Daoy (cell line): Measurements from ENCODE around the gene SLC44A2. TPM values are rescaled to one million over a fixed set of nuclear protein-coding genes. Genes with fewer than 3 reads are reported as not detected.

Source experiments
- DNase-seq: peaks from one replicate; pipeline ENCODE4 v3.0.0-alpha.2; 2015; ENCODE audit warnings: low read depth
- total RNA-seq: library from RNA; depleted of rRNA; stranded (reverse); fragments of >200 nt; shearing (Covaris generic); gene quantifications from 2 replicates; pipeline ENCODE4 v1.2.3, GENCODE V29; 2014; rRNA removed

SLC44A2 gene
- total RNA-seq, result 10.0 and 19.1 TPM in 2 replicates

GRCh38 chr19:10625003-10625761 is at the start of gene SLC44A2:
Gene SLC44A2, plus strand, starts transcription at chr19:10625553. Its CDS starts 81 bp downstream, at chr19:10625634.
- DNase-seq, result peak; percentile 55

- no peak for DNase-seq
These were observed 47.4 kb upstream of the SLC44A2 start for GRCh38 chr19:10577951-10578350.

DNA sequence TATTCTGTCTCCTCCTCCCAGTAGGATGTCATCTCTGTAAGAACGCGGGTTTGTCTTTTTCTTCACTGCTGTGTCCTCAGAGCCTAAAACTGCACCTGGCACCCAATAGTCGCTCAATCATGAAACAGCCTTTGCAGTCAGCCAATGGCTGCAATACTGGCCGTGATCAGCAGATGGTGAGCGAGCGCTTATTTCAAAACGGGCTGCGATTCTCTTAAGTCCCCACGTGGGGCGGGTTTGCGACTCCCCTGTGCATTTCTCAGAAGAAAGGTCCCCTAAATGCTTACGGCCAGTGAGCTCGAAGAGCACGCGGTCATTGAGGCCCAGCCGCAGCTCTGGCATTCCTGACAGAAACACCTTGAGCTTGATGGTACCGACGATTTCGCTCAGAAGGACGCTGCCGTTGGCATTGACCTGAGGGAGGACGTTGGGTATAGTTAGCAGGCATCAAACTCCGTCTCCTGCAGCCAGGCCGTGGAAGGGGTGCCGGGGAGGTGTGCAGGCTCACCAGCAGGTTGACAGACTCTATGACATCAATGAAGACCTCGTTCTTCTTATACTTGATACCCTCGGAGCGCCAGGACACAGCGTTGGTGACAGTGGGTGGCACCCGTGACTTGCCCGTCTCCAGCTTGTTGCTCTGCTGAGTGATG is 44.2 kb upstream of the SLC44A2 start:
- DNase-seq, result peak; percentile 88

- DNase-seq, result no peak
These were observed 43.3 kb upstream of the SLC44A2 start for GRCh38 chr19:10582091-10582490.

GRCh38 chr19:10583036-10583776 is 42.1 kb upstream of the SLC44A2 start:
- DNase-seq, result no peak

DNA sequence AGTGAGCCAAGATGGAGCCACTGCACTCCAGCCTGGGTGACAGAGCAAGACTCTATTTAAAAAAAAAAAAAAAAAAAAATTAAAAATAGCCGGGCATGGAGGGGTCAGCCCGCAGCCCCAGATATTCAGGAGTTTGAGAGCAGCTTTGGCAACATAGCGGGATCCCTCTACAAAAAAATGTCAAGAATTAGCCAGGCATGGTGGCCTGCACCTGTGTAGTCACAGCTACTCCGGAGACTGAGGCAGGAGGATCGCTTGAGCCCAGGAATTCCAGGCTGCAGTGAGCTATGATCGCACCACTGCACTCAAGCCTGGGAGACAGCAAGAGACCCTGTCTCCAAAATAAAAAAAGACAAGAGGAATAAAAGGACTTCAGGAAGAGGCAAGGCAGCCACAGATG is 39.0 kb upstream of the SLC44A2 start:
- no peak for DNase-seq

DNA sequence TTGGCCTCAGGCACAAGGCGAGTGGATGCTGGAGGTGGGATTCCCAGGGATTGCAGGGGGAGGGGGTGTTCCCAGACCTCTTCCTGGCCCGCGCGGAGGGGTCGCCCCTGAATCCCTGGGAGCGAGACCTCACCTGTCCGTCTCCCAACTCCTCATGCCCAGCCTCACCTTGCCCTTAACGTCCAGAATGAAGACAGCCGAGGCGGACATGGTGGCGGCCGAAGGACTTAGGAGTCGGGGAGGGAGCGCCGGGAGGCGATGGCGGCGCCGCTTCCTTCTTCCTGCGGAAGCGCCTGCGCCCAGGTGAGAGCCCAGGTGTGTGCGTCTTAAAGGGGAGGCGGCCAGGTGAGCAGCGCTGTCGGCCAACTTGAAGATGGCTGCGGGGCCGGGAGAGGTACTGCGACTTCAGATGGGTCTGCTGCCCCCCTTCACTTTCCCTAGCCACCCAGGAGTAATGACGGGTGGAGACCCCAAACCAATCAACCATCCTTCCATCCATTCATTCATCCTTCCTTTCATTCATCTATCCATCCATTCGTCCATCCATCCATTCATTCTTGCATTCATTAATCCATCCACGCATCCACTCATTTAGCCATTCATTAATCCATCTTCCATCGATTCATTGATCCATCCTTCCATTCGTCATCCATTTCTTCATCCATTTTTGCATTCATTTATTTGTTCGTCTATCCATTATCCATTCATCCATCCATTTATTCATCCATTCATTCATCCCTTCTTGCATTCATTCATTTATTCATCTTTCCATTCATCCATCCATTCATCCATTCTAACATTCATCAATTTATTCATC is 38.1 kb upstream of the SLC44A2 start, which contains the start of gene AP1M2:
AP1M2 (minus strand) TSS at position 291 of the 817 bp plus-strand sequence; CDS start at position 210, 81 bp downstream.
- no peak for DNase-seq

GRCh38 chr19:10587839-10588150 is 37.6 kb upstream of the SLC44A2 start:
- no peak for DNase-seq

DNA sequence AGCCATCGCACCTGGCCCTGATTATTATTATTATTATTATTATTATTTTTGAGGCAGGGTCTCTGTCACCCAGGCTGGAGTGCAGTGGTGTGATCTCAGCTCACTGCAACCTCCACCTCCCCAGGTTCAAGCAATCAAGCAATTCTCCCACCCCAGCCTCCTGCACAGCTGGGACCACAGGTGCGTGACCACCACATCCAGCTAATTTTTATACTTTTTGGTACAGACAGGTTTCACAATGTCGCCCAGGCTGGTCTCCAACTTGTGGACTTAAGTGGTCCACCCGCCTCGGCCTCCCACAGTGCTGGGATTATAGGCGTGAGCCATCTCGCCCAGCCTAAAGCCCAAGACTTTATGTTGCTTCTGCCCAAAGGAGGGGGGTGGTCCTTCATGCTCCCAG is 32.2 kb upstream of the SLC44A2 start:
- DNase-seq, result no peak

- no peak for DNase-seq
These were observed 31.3 kb upstream of the SLC44A2 start for GRCh38 chr19:10593820-10594637.

DNA sequence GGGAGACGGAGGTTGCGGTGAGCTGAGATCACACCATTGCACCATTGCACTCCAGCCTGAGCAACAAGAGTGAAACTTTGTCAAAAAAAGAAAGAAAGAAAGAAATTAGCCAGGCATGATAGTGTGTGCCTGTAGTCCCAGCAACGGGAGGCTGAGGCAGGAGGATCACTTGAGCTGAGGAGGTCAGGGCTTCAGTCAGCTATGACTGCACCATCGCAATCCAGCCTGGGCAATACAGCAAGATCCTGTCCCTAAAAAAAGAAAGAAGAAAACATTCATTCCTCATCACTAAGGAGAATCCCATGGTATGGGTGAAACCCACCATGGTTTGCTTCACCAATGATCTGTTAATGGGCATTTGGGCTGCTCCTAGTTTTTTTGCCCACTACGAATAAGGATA is 25.2 kb upstream of the SLC44A2 start:
- DNase-seq, result no peak

DNA sequence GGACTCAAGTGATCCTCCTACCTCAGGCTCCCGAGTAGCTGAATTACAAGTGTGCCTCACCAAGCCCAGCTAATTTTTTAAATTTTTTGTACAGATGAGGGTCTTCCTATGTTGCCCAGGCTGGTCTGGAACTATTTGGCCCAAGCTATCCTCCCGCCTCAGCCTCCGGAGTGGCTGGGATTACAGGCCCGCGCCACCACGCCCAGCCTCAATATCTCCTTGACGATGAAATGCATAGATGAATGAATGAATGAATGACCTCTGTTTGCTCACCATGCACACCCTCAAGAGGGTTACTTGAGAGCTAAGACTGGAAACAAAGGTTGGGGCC is 23.4 kb upstream of the SLC44A2 start:
- DNase-seq, result no peak

- peak; percentile 80 for DNase-seq
These were observed 22.8 kb upstream of the SLC44A2 start for GRCh38 chr19:10602330-10603083.

DNA sequence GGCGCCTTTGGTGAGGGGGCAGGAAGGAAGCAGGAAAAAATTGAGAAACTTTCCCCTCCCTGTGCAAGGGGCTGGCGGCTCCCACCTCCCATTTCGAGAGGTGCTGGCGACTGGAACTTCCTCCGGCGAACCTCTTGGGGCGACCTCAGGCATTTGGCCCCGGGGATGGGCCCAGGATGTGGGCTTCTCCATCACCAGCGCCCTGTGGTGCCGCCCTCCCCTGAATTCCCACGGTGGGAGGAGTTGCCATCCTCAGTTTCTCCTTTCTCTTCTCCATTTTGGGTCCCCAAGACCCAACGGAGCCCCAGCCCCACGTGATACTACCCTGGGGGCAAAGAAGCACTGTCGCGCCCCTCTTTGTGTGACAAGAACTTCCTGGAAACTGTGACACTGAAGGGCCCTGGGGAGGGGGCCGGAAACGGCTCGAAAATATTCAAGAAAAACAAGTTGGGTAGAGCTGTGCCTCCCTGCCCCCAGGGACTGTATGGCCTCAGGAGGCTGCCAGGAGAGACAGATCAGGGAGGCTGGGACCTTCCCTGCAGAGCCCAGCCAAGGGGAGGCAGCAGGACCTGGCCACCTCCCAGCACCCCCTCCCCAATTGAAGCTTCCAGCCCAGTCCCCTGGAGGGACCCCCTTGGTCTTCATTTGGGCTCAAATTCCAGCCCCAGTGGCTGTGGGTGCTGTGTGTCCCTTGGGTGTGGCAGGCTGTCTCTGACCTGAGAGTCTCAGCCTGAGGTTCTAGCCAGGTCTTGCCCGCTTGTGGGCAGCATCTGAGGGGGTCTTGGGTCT is 22.1 kb upstream of the SLC44A2 start:
- no peak for DNase-seq

DNA sequence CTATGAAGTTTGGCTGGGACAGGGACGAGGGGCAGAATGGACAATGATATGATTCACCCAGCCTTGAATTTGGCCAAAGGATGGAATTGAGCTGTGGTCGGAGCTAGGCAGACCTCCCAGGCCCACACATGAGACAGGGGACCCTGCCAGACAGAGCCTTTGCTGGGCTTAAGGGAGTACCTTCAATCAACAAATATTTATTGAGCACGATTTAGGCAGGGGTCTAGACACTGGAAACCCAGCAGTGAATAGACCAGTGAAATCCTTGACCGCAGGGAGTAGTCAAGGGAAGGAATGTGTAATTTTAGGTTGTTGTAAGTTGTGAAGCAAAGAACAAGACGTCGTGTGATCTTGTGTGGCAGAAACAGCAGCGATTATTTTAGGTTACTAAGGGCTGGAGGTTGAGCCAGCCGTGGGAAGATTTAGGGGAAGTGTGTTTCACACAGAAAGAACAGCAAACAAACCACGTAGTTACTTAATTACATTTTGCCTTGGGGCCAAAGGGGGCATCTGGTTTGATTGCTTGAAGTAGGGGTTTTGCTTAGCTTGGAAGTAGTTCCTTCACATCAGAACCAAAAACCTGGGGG is 21.4 kb upstream of the SLC44A2 start:
- DNase-seq, result no peak

- no peak for DNase-seq
These were observed 20.8 kb upstream of the SLC44A2 start for GRCh38 chr19:10604460-10604980.

- DNase-seq, result no peak
These were observed 13.4 kb upstream of the SLC44A2 start for GRCh38 chr19:10611907-10612306.

- DNase-seq, result no peak
These were observed 12.7 kb upstream of the SLC44A2 start for GRCh38 chr19:10612499-10613119.
